ENCODE measurements around the gene PHACTR4.
"Not testable (repeated sequence)": the region's sequence is repeated elsewhere in the genome, so short reads cannot be mapped to it uniquely, and the experiment has no call there.

PHACTR4 gene

GRCh38 chr1:28518745-28519341 is 149.3 kb downstream of the PHACTR4 start:
- Histone ChIP-seq H3K27ac (ENCODE audit: low read depth, low read length) (peak overlapping the region; percentile 86), H4K12ac (ENCODE audit: low read depth, low read length) (peak overlapping the region; percentile 78), H2AFZ (ENCODE audit: insufficient read depth, low read length, poor library complexity) (peak overlapping the region; percentile 42), H3K4me2 (ENCODE audit: low read length) (peak overlapping the region; percentile 79), H2BK5ac (ENCODE audit: low read depth, low read length, poor library complexity) (peak overlapping the region; percentile 100), H3K79me1 (ENCODE audit: low read length) (peaks cover 52% of the 10 kb centered on the region), H2BK12ac (ENCODE audit: low read length) (peak overlapping the region; percentile 42), H4K8ac (ENCODE audit: low read depth, low read length) (peak overlapping the region; percentile 80), H3K4me3 (ENCODE audit: low read depth, low read length) (peak overlapping the region; percentile 86), H3K79me2 (ENCODE audit: control insufficient read depth, insufficient read depth, low read length, poor library complexity) (peaks cover 32% of the 10 kb centered on the region), H3K4me1 (ENCODE audit: control insufficient read depth in 1 of 2, insufficient read depth in 2 of 2, low read length in 2 of 2) (peaks cover 34 to 40% of the 10 kb centered on the region in 2 experiments), H3K36me3 (ENCODE audit: control insufficient read depth in 1 of 2, insufficient read depth in 2 of 2, low read length in 2 of 2) (peaks cover 2 to 6% of the 10 kb centered on the region in 2 experiments), H3K18ac (ENCODE audit: low read length) (peak overlapping the region; percentile 87), H3K9me3 (ENCODE audit: insufficient read depth, low read depth, low read length) (no peaks in the 10 kb centered on the region), H3K4ac (ENCODE audit: low read depth, low read length) (peak overlapping the region; percentile 78), H3K23ac (ENCODE audit: low read length) (no peak overlapping the region), H3K9ac (ENCODE audit: low read length) (peak overlapping the region; percentile 89), H3K27me3 (ENCODE audit: insufficient read depth, low read length) (no peaks in the 10 kb centered on the region), H2BK120ac (ENCODE audit: insufficient read depth, low read length, poor library complexity) (peak overlapping the region; percentile 86), H3K14ac (ENCODE audit: low read length) (peak overlapping the region; percentile 94), H2AK5ac (ENCODE audit: low read length) (peak overlapping the region; percentile 90), H4K91ac (ENCODE audit: low read depth, low read length) (peak overlapping the region; percentile 97)
- DNase-seq = peak in 1 of 2 donors; percentile 27
- WGBS (ENCODE audit: extremely low coverage, insufficient coverage, insufficient read length) = no CpG with 5 or more reads among the region's 21 CpGs

GRCh38 chr1:28519946-28520725 is 150.6 kb downstream of the PHACTR4 start:
- Histone ChIP-seq H2AK5ac (ENCODE audit: low read length) (peak overlapping the region; percentile 43), H3K18ac (ENCODE audit: low read length) (peak overlapping the region; percentile 89), H3K9me3 (ENCODE audit: insufficient read depth, low read depth, low read length) (no peaks in the 10 kb centered on the region), H2BK120ac (ENCODE audit: insufficient read depth, low read length, poor library complexity) (peak overlapping the region; percentile 78), H3K79me2 (ENCODE audit: control insufficient read depth, insufficient read depth, low read length, poor library complexity) (peaks cover 35% of the 10 kb centered on the region), H4K91ac (ENCODE audit: low read depth, low read length) (peak overlapping the region; percentile 98), H2BK5ac (ENCODE audit: low read depth, low read length, poor library complexity) (peak overlapping the region; percentile 93), H3K9ac (ENCODE audit: low read length) (no peak overlapping the region), H3K79me1 (ENCODE audit: low read length) (peaks cover 62% of the 10 kb centered on the region), H2AFZ (ENCODE audit: insufficient read depth, low read length, poor library complexity) (no peak overlapping the region), H3K36me3 (ENCODE audit: control insufficient read depth in 1 of 2, insufficient read depth in 2 of 2, low read length in 2 of 2) (peaks cover 6 to 8% of the 10 kb centered on the region in 2 experiments), H3K4me1 (ENCODE audit: control insufficient read depth in 1 of 2, insufficient read depth in 2 of 2, low read length in 2 of 2) (peaks cover 42 to 49% of the 10 kb centered on the region in 2 experiments), H4K8ac (ENCODE audit: low read depth, low read length) (peak overlapping the region; percentile 72), H4K12ac (ENCODE audit: low read depth, low read length) (no peak overlapping the region), H3K4ac (ENCODE audit: low read depth, low read length) (peak overlapping the region; percentile 53), H3K4me3 (ENCODE audit: low read depth, low read length) (no peak overlapping the region), H3K4me2 (ENCODE audit: low read length) (peak overlapping the region; percentile 38), H2BK12ac (ENCODE audit: low read length) (peak overlapping the region; percentile 70), H3K23ac (ENCODE audit: low read length) (no peak overlapping the region), H3K27ac (ENCODE audit: low read depth, low read length) (peak overlapping the region; percentile 86), H3K27me3 (ENCODE audit: insufficient read depth, low read length) (no peaks in the 10 kb centered on the region), H3K14ac (ENCODE audit: low read length) (peak overlapping the region; percentile 77)
- no CpG with 5 or more reads among the region's 10 CpGs for WGBS (ENCODE audit: extremely low coverage, insufficient coverage, insufficient read length)
- no peak for DNase-seq

DNA sequence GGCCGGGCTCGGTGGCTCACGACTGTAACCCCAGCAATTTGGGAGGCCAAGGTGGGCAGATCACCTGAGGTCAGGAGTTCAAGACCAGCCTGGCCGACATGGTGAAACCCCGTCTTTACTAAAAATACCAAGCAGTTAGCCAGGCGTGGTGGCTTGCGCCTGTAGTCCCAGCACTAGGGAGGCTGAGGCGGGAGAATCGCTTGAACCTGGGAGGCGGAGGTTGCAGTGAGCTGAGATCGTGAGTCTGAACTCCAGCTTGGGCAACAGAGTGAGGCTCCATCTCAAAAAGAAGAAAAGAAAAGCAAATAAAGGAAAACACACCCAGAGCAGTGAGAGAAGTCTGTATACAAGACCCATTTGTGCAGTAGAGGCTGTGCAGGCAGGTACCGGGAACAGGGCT is 151.3 kb downstream of the PHACTR4 start:
- H4K8ac ChIP-seq (ENCODE audit: low read depth, low read length) = peak overlapping the region; percentile 72
- H3K79me1 ChIP-seq (ENCODE audit: low read length) = peaks cover 68% of the 10 kb centered on the region
- DNase-seq; H4K12ac ChIP-seq (ENCODE audit: low read depth, low read length); H2AFZ ChIP-seq (ENCODE audit: insufficient read depth, low read length, poor library complexity); H3K4me3 ChIP-seq (ENCODE audit: low read depth, low read length); H3K23ac ChIP-seq (ENCODE audit: low read length); H3K9ac ChIP-seq (ENCODE audit: low read length); H3K9me3 ChIP-seq (ENCODE audit: insufficient read depth, low read depth, low read length); H3K27me3 ChIP-seq (ENCODE audit: insufficient read depth, low read length); H3K36me3 ChIP-seq (ENCODE audit: control insufficient read depth in 1 of 2, insufficient read depth in 2 of 2, low read length in 2 of 2): not testable (repeated sequence)
- peak overlapping the region; percentile 93 for H2BK5ac ChIP-seq (ENCODE audit: low read depth, low read length, poor library complexity)
- peak overlapping the region; percentile 78 for H2BK120ac ChIP-seq (ENCODE audit: insufficient read depth, low read length, poor library complexity)
- H2BK12ac ChIP-seq (ENCODE audit: low read length) = peak overlapping the region; percentile 70
- H3K27ac ChIP-seq (ENCODE audit: low read depth, low read length) = peak overlapping the region; percentile 86
- peak overlapping the region; percentile 38 for H3K4me2 ChIP-seq (ENCODE audit: low read length)
- WGBS (ENCODE audit: extremely low coverage, insufficient coverage, insufficient read length) = no CpG with 5 or more reads among the region's 12 CpGs
- peak overlapping the region; percentile 89 for H3K18ac ChIP-seq (ENCODE audit: low read length)
- H3K4ac ChIP-seq (ENCODE audit: low read depth, low read length) = peak overlapping the region; percentile 53
- H4K91ac ChIP-seq (ENCODE audit: low read depth, low read length) = peak overlapping the region; percentile 98
- peaks cover 48 to 55% of the 10 kb centered on the region in 2 experiments for H3K4me1 ChIP-seq (ENCODE audit: control insufficient read depth in 1 of 2, insufficient read depth in 2 of 2, low read length in 2 of 2)
- peak overlapping the region; percentile 43 for H2AK5ac ChIP-seq (ENCODE audit: low read length)
- peaks cover 40% of the 10 kb centered on the region for H3K79me2 ChIP-seq (ENCODE audit: control insufficient read depth, insufficient read depth, low read length, poor library complexity)
- H3K14ac ChIP-seq (ENCODE audit: low read length) = peak overlapping the region; percentile 77

- Histone ChIP-seq H3K27ac (ENCODE audit: low read depth, low read length) (peak overlapping the region; percentile 51), H3K9ac (ENCODE audit: low read length) (no peak overlapping the region), H3K9me3 (ENCODE audit: insufficient read depth, low read depth, low read length) (no peaks in the 10 kb centered on the region), H2BK12ac (ENCODE audit: low read length) (peak overlapping the region; percentile 80), H4K8ac (ENCODE audit: low read depth, low read length) (peak overlapping the region; percentile 77), H2AK5ac (ENCODE audit: low read length) (peak overlapping the region; percentile 98), H3K4me2 (ENCODE audit: low read length) (no peak overlapping the region), H3K27me3 (ENCODE audit: insufficient read depth, low read length) (no peaks in the 10 kb centered on the region), H3K4ac (ENCODE audit: low read depth, low read length) (peak overlapping the region; percentile 99), H3K79me2 (ENCODE audit: control insufficient read depth, insufficient read depth, low read length, poor library complexity) (peaks cover 46% of the 10 kb centered on the region), H3K18ac (ENCODE audit: low read length) (peak overlapping the region; percentile 74), H3K36me3 (ENCODE audit: control insufficient read depth in 1 of 2, insufficient read depth in 2 of 2, low read length in 2 of 2) (peaks cover 6 to 8% of the 10 kb centered on the region in 2 experiments), H2AFZ (ENCODE audit: insufficient read depth, low read length, poor library complexity) (no peak overlapping the region), H3K4me3 (ENCODE audit: low read depth, low read length) (no peak overlapping the region), H3K14ac (ENCODE audit: low read length) (peak overlapping the region; percentile 92), H4K12ac (ENCODE audit: low read depth, low read length) (no peak overlapping the region), H2BK120ac (ENCODE audit: insufficient read depth, low read length, poor library complexity) (peak overlapping the region; percentile 96), H3K23ac (ENCODE audit: low read length) (no peak overlapping the region), H3K79me1 (ENCODE audit: low read length) (peaks cover 75% of the 10 kb centered on the region), H4K91ac (ENCODE audit: low read depth, low read length) (peak overlapping the region; percentile 93), H2BK5ac (ENCODE audit: low read depth, low read length, poor library complexity) (peak overlapping the region; percentile 79), H3K4me1 (ENCODE audit: control insufficient read depth in 1 of 2, insufficient read depth in 2 of 2, low read length in 2 of 2) (peaks cover 54 to 62% of the 10 kb centered on the region in 2 experiments)
- WGBS (ENCODE audit: extremely low coverage, insufficient coverage, insufficient read length) = no CpG with 5 or more reads among the region's 6 CpGs
- DNase-seq = no peak
Measured at GRCh38 chr1:28521502-28522164, 152.1 kb downstream of the PHACTR4 start.
